VCaP (cell line): ENCODE data around the gene VTI1A.
A peak's percentile ranks its signal among the peaks of the same experiment; 100 is the strongest.

Source experiments
- H3K27ac ChIP-seq: fragments of 450-650 bp; 2 replicates; pipeline ENCODE4 v1.5.1; 2017
- CTCF ChIP-seq: fragments of 450-650 bp; conservative IDR thresholded peaks from 2 replicates; pipeline ENCODE4 v1.5.1; 2017; ENCODE audit warnings: mild to moderate bottlenecking, moderate library complexity

Gene VTI1A

GRCh38 chr10:112746329-112746728, 299.3 kb downstream of the VTI1A start:
- H3K27ac ChIP-seq = no peak overlapping the region
- TF ChIP-seq CTCF = no peak

GRCh38 chr10:112750427-112751167, 303.6 kb downstream of the VTI1A start:
- TF ChIP-seq CTCF = no peak
- H3K27ac ChIP-seq = no peak overlapping the region

- no peak for TF ChIP-seq CTCF
These were observed 304.6 kb downstream of the VTI1A start for GRCh38 chr10:112751651-112752050.

GRCh38 chr10:112752288-112752687, 305.3 kb downstream of the VTI1A start:
- no peak for TF ChIP-seq CTCF

More at GRCh38 chr10:112751651-112752050, 304.6 kb downstream of the VTI1A start:
- no peak overlapping the region for H3K27ac ChIP-seq

GRCh38 chr10:112753961-112754411, 307.0 kb downstream of the VTI1A start:
- H3K27ac ChIP-seq = no peak overlapping the region

More at GRCh38 chr10:112752288-112752687, 305.3 kb downstream of the VTI1A start:
- no peak overlapping the region for H3K27ac ChIP-seq

GRCh38 chr10:112755446-112756234, 308.6 kb downstream of the VTI1A start:
- peak overlapping the region; percentile 65 for H3K27ac ChIP-seq
- TF ChIP-seq CTCF = no peak

More at GRCh38 chr10:112753961-112754411, 307.0 kb downstream of the VTI1A start:
- no peak for TF ChIP-seq CTCF

GRCh38 chr10:112756235-112756527, 309.2 kb downstream of the VTI1A start:
- H3K27ac ChIP-seq = peak overlapping the region; percentile 65
- no peak for TF ChIP-seq CTCF
